Measurements from ENCODE around the gene GIMAP8.
A peak's percentile ranks its signal among the peaks of the same experiment; 100 is the strongest.

Gene GIMAP8

GRCh38 chr7:150405584-150406311 is 44.7 kb upstream of the GIMAP8 start:
- Histone ChIP-seq H3K9me3 (ENCODE audit: control insufficient read depth in 5 of 5, low read length in 5 of 5) (no peaks in the 10 kb centered on the region), H3K27me3 (ENCODE audit: control insufficient read depth in 5 of 5, insufficient read depth in 4 of 5, low read length in 5 of 5) (no peaks in the 10 kb centered on the region), H3K4me3 (ENCODE audit: low read depth in 1 of 5, low read length in 5 of 5) (peak overlapping the region; percentile 78 to 81 (median 79)), H3K4me1 (ENCODE audit: control insufficient read depth in 5 of 5, insufficient read depth in 5 of 5, low read length in 5 of 5) (peaks cover 8 to 35% (median 33%) of the 10 kb centered on the region in 5 donors), H3K36me3 (ENCODE audit: control insufficient read depth in 5 of 5, insufficient read depth in 5 of 5, low read length in 5 of 5) (peaks cover 0 to 19% (median 8%) of the 10 kb centered on the region in 5 donors), H3K27ac (ENCODE audit: low read depth, low read length) (peak overlapping the region; percentile 91), H3K9ac (ENCODE audit: low read length in 5 of 5) (peak overlapping the region in 4 of 5 donors; percentile 48 to 93 (median 86))

GRCh38 chr7:150406312-150406566 is 44.2 kb upstream of the GIMAP8 start:
- Histone ChIP-seq H3K27me3 (ENCODE audit: control insufficient read depth in 5 of 5, insufficient read depth in 4 of 5, low read length in 5 of 5) (no peaks in the 10 kb centered on the region), H3K36me3 (ENCODE audit: control insufficient read depth in 5 of 5, insufficient read depth in 5 of 5, low read length in 5 of 5) (peaks cover 0 to 22% (median 10%) of the 10 kb centered on the region in 5 donors), H3K4me1 (ENCODE audit: control insufficient read depth in 5 of 5, insufficient read depth in 5 of 5, low read length in 5 of 5) (peaks cover 8 to 39% (median 37%) of the 10 kb centered on the region in 5 donors), H3K9me3 (ENCODE audit: control insufficient read depth in 5 of 5, low read length in 5 of 5) (no peaks in the 10 kb centered on the region), H3K4me3 (ENCODE audit: low read depth in 1 of 5, low read length in 5 of 5) (peak overlapping the region; percentile 78 to 81 (median 79)), H3K27ac (ENCODE audit: low read depth, low read length) (peak overlapping the region; percentile 91), H3K9ac (ENCODE audit: low read length in 5 of 5) (peak overlapping the region in 4 of 5 donors; percentile 83 to 93 (median 88))

GRCh38 chr7:150406567-150407421 is 43.6 kb upstream of the GIMAP8 start:
- Histone ChIP-seq H3K9ac (ENCODE audit: low read length in 5 of 5) (peak overlapping the region in 4 of 5 donors; percentile 83 to 93 (median 88)), H3K9me3 (ENCODE audit: control insufficient read depth in 5 of 5, low read length in 5 of 5) (no peaks in the 10 kb centered on the region), H3K27me3 (ENCODE audit: control insufficient read depth in 5 of 5, insufficient read depth in 4 of 5, low read length in 5 of 5) (no peaks in the 10 kb centered on the region), H3K36me3 (ENCODE audit: control insufficient read depth in 5 of 5, insufficient read depth in 5 of 5, low read length in 5 of 5) (peaks cover 0 to 27% (median 10%) of the 10 kb centered on the region in 5 donors), H3K4me3 (ENCODE audit: low read depth in 1 of 5, low read length in 5 of 5) (peak overlapping the region; percentile 78 to 81 (median 79)), H3K4me1 (ENCODE audit: control insufficient read depth in 5 of 5, insufficient read depth in 5 of 5, low read length in 5 of 5) (peaks cover 8 to 39% (median 38%) of the 10 kb centered on the region in 5 donors), H3K27ac (ENCODE audit: low read depth, low read length) (peak overlapping the region; percentile 91)

GRCh38 chr7:150407588-150408392 is 42.6 kb upstream of the GIMAP8 start:
- no peak overlapping the region for H3K9ac ChIP-seq (ENCODE audit: low read length in 5 of 5)
- H3K4me1 ChIP-seq (ENCODE audit: control insufficient read depth in 5 of 5, insufficient read depth in 5 of 5, low read length in 5 of 5), result peaks cover 8 to 39% (median 38%) of the 10 kb centered on the region in 5 donors
- no peaks in the 10 kb centered on the region for H3K27me3 ChIP-seq (ENCODE audit: control insufficient read depth in 5 of 5, insufficient read depth in 4 of 5, low read length in 5 of 5)
- no peaks in the 10 kb centered on the region for H3K9me3 ChIP-seq (ENCODE audit: control insufficient read depth in 5 of 5, low read length in 5 of 5)
- H3K27ac ChIP-seq (ENCODE audit: low read depth, low read length), result no peak overlapping the region
- H3K36me3 ChIP-seq (ENCODE audit: control insufficient read depth in 5 of 5, insufficient read depth in 5 of 5, low read length in 5 of 5), result peaks cover 0 to 27% (median 12%) of the 10 kb centered on the region in 5 donors
- H3K4me3 ChIP-seq (ENCODE audit: low read depth in 1 of 5, low read length in 5 of 5), result no peak overlapping the region

GRCh38 chr7:150408393-150409299 is 41.8 kb upstream of the GIMAP8 start:
- Histone ChIP-seq H3K9ac (ENCODE audit: low read length in 5 of 5) (no peak overlapping the region), H3K9me3 (ENCODE audit: control insufficient read depth in 5 of 5, low read length in 5 of 5) (no peaks in the 10 kb centered on the region), H3K27me3 (ENCODE audit: control insufficient read depth in 5 of 5, insufficient read depth in 4 of 5, low read length in 5 of 5) (no peaks in the 10 kb centered on the region), H3K27ac (ENCODE audit: low read depth, low read length) (no peak overlapping the region), H3K4me3 (ENCODE audit: low read depth in 1 of 5, low read length in 5 of 5) (no peak overlapping the region), H3K36me3 (ENCODE audit: control insufficient read depth in 5 of 5, insufficient read depth in 5 of 5, low read length in 5 of 5) (peaks cover 0 to 27% (median 12%) of the 10 kb centered on the region in 5 donors), H3K4me1 (ENCODE audit: control insufficient read depth in 5 of 5, insufficient read depth in 5 of 5, low read length in 5 of 5) (peaks cover 8 to 38% (median 37%) of the 10 kb centered on the region in 5 donors)

- Histone ChIP-seq H3K36me3 (ENCODE audit: control insufficient read depth in 5 of 5, insufficient read depth in 5 of 5, low read length in 5 of 5) (peaks cover 0 to 27% (median 12%) of the 10 kb centered on the region in 5 donors), H3K4me3 (ENCODE audit: low read depth in 1 of 5, low read length in 5 of 5) (no peak overlapping the region), H3K4me1 (ENCODE audit: control insufficient read depth in 5 of 5, insufficient read depth in 5 of 5, low read length in 5 of 5) (peaks cover 8 to 30% (median 29%) of the 10 kb centered on the region in 5 donors), H3K9me3 (ENCODE audit: control insufficient read depth in 5 of 5, low read length in 5 of 5) (no peaks in the 10 kb centered on the region), H3K27ac (ENCODE audit: low read depth, low read length) (no peak overlapping the region), H3K27me3 (ENCODE audit: control insufficient read depth in 5 of 5, insufficient read depth in 4 of 5, low read length in 5 of 5) (no peaks in the 10 kb centered on the region), H3K9ac (ENCODE audit: low read length in 5 of 5) (no peak overlapping the region)
Measured at GRCh38 chr7:150409300-150410030, 41.0 kb upstream of the GIMAP8 start.

GRCh38 chr7:150410131-150410530 is 40.3 kb upstream of the GIMAP8 start:
- Histone ChIP-seq H3K4me1 (ENCODE audit: control insufficient read depth in 5 of 5, insufficient read depth in 5 of 5, low read length in 5 of 5) (peaks cover 8 to 28% (median 26%) of the 10 kb centered on the region in 5 donors), H3K27ac (ENCODE audit: low read depth, low read length) (no peak overlapping the region), H3K9ac (ENCODE audit: low read length in 5 of 5) (no peak overlapping the region), H3K9me3 (ENCODE audit: control insufficient read depth in 5 of 5, low read length in 5 of 5) (no peaks in the 10 kb centered on the region), H3K36me3 (ENCODE audit: control insufficient read depth in 5 of 5, insufficient read depth in 5 of 5, low read length in 5 of 5) (peaks cover 0 to 27% (median 12%) of the 10 kb centered on the region in 5 donors), H3K27me3 (ENCODE audit: control insufficient read depth in 5 of 5, insufficient read depth in 4 of 5, low read length in 5 of 5) (no peaks in the 10 kb centered on the region), H3K4me3 (ENCODE audit: low read depth in 1 of 5, low read length in 5 of 5) (no peak overlapping the region)

GRCh38 chr7:150410680-150411346 is 39.6 kb upstream of the GIMAP8 start:
- Histone ChIP-seq H3K27ac (ENCODE audit: low read depth, low read length) (no peak overlapping the region), H3K9ac (ENCODE audit: low read length in 5 of 5) (peak overlapping the region in 2 of 5 donors; percentile 14 to 41), H3K27me3 (ENCODE audit: control insufficient read depth in 5 of 5, insufficient read depth in 4 of 5, low read length in 5 of 5) (no peaks in the 10 kb centered on the region), H3K4me1 (ENCODE audit: control insufficient read depth in 5 of 5, insufficient read depth in 5 of 5, low read length in 5 of 5) (peaks cover 8 to 27% (median 22%) of the 10 kb centered on the region in 5 donors), H3K9me3 (ENCODE audit: control insufficient read depth in 5 of 5, low read length in 5 of 5) (no peaks in the 10 kb centered on the region), H3K4me3 (ENCODE audit: low read depth in 1 of 5, low read length in 5 of 5) (no peak overlapping the region), H3K36me3 (ENCODE audit: control insufficient read depth in 5 of 5, insufficient read depth in 5 of 5, low read length in 5 of 5) (peaks cover 0 to 27% (median 12%) of the 10 kb centered on the region in 5 donors)

Measured in subcutaneous abdominal adipose tissue (tissue), 5 donors.